Lower leg skin (tissue), 4 donors: Measurements from ENCODE around the gene E2F3. TPM values are rescaled to one million over a fixed set of nuclear protein-coding genes. Genes with fewer than 3 reads are reported as not detected.

Source experiments
- DNase-seq, 2 donors: peaks; one replicate each; pipeline ENCODE4 v3.0.0-alpha.2; 2019; ENCODE audit warnings: low spot score in 2 of 2
- H3K4me3 ChIP-seq: fragments of 200-600 bp; sonication (generic); 2 replicates; pipeline ENCODE4 v1.5.1; 2017; ENCODE audit warnings: mild to moderate bottlenecking, low read depth; ENCODE audit not compliant: poor library complexity, severe bottlenecking
- CTCF ChIP-seq, 3 donors: fragments of 450-650 bp; IDR thresholded peaks; one replicate each; pipeline ENCODE4 v1.5.1; 2016; ENCODE audit warnings: antibody characterized with exemption in 3 of 3, mild to moderate bottlenecking in 3 of 3, moderate library complexity in 2 of 3
- POLR2A ChIP-seq, 2 donors: fragments of 450-650 bp; IDR thresholded peaks; one replicate each; pipeline ENCODE4 v1.6.1; 2016 to 2017; ENCODE audit warnings: antibody characterized with exemption in 2 of 2, mild to moderate bottlenecking in 1 of 2, moderate library complexity in 1 of 2
- WGBS, 2 donors: methylation state at CpG; one replicate each; pipeline ENCODE4 v1.1.5; 2018; 5-methylcytosine and 5-hydroxymethylcytosine counted together
- intact Hi-C: fragments of 100-400 bp; cut with DNase I; formaldehyde crosslinking; loops from one replicate; pipeline ENCODE4 v1.15.0; 2023; ENCODE audit warnings: low total_unique reads
- total RNA-seq, 4 donors: library from RNA; depleted of rRNA; stranded (reverse); fragments of >200 nt; gene quantifications; one replicate each; pipeline ENCODE4 v1.1.0, GENCODE V29; 2016

E2F3 gene
- total RNA-seq, 4 donors from 2014 or later = 1.4 to 3.5 (median 2.0) TPM

DNA sequence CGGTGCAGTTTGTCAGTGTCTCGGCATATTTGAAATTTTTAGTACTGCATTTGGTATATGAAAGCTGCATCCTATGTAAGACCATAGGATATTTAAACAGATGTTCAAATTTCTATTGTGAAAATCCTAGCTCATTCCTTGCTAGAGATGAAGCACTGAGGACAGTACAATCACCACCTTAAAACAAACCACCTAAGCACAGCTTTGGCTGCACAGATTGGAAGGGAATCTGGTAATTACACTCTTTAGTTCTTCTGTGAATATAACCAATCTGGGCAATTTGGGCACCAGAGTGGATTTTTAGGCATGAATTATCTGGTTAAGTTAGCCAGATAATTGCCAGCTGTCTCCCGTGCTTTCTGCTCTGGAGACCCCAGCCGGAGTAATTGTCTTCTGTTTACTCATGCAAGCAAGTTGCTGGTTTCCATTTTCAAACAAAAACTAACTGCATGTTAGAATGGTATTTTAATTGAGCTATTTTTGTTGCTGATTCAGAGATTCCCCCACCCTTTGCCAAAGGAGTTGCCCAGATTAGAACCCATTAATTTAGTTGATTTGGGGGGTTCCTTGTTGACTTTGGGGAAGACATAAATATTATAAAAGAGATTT lies 36.9 kb downstream of the E2F3 start:
- no peak overlapping the region for H3K4me3 ChIP-seq
- no peak for DNase-seq
- intact Hi-C loops = no loop called here
- 84 to 85% methylated on average over 4 of the region's 4 CpGs for WGBS, 2 donors
- TF ChIP-seq CTCF (IDR thresholded peaks at IDR 0.05) (no peak), POLR2A (IDR thresholded peaks at IDR 0.05) (no peak)

- WGBS, 2 donors = 93 to 97% methylated on average over 3 of the region's 3 CpGs
- DNase-seq = no peak
- intact Hi-C loops = no loop called here
- TF ChIP-seq POLR2A (IDR thresholded peaks at IDR 0.05) (no peak), CTCF (IDR thresholded peaks at IDR 0.05) (no peak)
- no peak overlapping the region for H3K4me3 ChIP-seq
Observed at GRCh38 chr6:20439558-20439957, 37.9 kb downstream of the E2F3 start.

DNA sequence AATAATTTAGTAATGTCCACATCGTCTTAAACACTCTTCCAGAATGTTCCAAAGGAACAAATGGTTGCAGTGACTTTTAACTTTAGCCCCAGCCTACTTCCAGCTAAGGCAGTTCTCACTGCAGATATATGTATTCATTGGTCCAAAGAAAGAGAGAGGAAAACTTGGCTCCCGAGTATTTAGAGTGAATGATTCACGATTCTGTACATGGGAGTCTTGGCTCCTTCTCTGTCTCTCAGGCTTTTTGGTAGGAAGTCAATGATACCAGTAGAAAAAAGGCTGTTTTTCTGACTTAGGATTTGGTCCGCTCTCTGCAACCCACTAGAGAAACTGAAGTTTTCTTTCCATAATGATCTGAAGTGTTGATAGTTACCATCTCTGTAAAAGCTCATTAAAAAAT lies 38.6 kb downstream of the E2F3 start:
- no peak for DNase-seq
- no peak for TF ChIP-seq CTCF (IDR thresholded peaks at IDR 0.05)
- TF ChIP-seq POLR2A (IDR thresholded peaks at IDR 0.05) = no peak
- intact Hi-C loops = no loop called here
- H3K4me3 ChIP-seq = no peak overlapping the region
- 66 to 70% methylated on average over 4 of the region's 4 CpGs for WGBS, 2 donors

- TF ChIP-seq POLR2A (IDR thresholded peaks at IDR 0.05) = no peak
- TF ChIP-seq CTCF (IDR thresholded peaks at IDR 0.05) = no peak
- WGBS, 2 donors = 85 to 93% methylated on average over 1 of the region's 1 CpG
- no peak overlapping the region for H3K4me3 ChIP-seq
- no peak for DNase-seq
- intact Hi-C loops = no loop called here
Observed at GRCh38 chr6:20441236-20441635, 39.6 kb downstream of the E2F3 start.

DNA sequence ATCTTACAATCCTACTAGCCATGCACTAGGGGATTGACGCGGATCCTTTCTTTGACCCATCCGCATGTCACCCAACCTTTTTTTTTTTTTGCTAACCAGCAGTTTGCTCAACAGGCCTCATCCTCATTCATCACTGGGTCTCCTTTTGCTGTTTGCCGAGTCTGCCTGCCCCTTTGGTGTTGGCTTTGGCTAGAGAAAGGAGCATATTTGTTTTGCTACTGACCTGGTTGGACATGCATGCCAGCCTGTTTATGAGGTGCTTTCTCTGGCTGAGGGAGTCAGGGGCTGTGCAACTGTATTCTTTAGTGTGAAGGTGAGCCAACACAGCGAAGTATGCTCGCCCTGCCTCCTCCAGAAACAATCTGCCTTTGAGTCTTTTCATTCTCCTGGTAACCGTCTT lies 40.2 kb downstream of the E2F3 start:
- no peak for TF ChIP-seq CTCF (IDR thresholded peaks at IDR 0.05)
- TF ChIP-seq POLR2A (IDR thresholded peaks at IDR 0.05) = no peak
- no peak overlapping the region for H3K4me3 ChIP-seq
- no peak for DNase-seq
- 76 to 79% methylated on average over 7 of the region's 7 CpGs for WGBS, 2 donors
- intact Hi-C loops = no loop called here

DNA sequence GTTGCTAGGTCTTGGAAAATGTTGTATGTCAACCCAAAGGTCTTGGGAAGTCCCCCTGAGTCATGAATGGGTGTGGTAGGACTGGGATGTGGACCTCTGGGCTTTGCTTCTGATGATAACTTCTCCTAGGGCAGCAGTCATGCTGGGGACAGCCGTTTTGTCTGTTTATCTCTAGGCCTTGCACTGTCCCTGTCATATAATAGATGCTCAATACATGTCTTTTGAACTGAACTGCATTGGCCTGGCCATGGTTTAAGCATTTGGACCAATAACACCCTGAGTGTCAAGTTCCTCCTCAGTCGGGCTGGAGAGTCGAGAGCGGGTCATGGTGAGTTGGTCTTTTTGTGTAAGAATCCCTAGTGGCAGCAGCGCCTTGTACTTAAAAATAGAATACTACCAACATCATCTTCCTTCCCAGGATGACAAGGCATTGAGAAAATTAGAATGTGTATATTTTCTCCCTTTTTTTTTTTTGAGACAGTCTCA lies 43.1 kb downstream of the E2F3 start:
- 72 to 78% methylated on average over 5 of the region's 5 CpGs for WGBS, 2 donors
- no peak for TF ChIP-seq CTCF (IDR thresholded peaks at IDR 0.05)
- TF ChIP-seq POLR2A (IDR thresholded peaks at IDR 0.05) = no peak
- intact Hi-C loops = no loop called here
- no peak for DNase-seq
- no peak overlapping the region for H3K4me3 ChIP-seq
